Measurements from ENCODE around the gene MEF2A.
"Not testable (repeated sequence)": the region's sequence is repeated elsewhere in the genome, so short reads cannot be mapped to it uniquely, and the experiment has no call there.

Gene MEF2A

DNA sequence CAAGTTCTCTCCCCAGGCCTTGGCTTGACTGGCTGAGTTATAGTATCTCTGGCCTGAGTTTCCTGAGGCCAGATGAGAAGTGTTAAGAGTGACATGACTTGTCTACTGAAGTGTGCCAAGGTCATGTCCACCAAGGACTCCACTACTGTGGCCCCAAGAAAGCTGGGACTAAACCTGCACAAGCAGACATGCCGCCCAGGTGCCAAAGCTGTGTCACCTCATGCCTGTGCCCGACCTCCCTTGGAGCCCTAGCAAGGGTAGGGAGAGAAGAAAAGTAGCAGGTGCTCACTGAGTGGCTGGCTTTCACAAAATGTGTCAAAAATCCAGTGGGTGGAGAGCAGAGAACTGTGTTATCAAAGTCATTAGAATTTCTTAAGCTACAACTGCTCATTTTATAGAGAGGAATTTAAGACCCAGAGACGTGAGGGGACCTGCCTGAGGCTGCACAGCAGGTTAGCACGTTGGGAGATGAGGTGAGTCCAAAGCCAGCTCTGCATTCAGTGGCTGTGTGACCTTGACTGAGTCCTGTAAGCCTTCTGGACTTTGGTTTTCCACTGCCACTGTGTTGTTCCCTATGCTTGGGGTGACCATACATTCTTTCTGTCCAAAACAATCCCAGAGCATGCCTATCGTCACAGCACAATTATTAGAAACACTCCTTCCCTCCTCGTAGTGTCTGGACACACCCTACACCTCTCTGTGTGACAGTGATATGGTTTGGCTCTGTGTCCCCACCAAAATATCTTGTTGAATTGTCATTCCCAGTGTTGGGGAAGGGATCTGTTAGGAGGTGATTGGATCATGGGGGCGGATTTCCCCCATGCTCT lies 172.4 kb downstream of the MEF2A start:
- Histone ChIP-seq H3K4me3 (ENCODE audit: low read length in 2 of 2) (no peak overlapping the region), H3K9me3 (ENCODE audit: control insufficient read depth in 2 of 2, low read length in 2 of 2) (no peaks in the 10 kb centered on the region), H3K36me3 (ENCODE audit: control insufficient read depth in 2 of 2, insufficient read depth in 2 of 2, low read length in 2 of 2) (no peaks in the 10 kb centered on the region), H3K27me3 (ENCODE audit: control insufficient read depth in 1 of 2, insufficient read depth in 2 of 2, low read length in 2 of 2) (no peaks in the 10 kb centered on the region), H3K9ac (ENCODE audit: low read length in 2 of 2) (no peak overlapping the region), H3K27ac (ENCODE audit: low read length) (no peak overlapping the region), H3K4me1 (ENCODE audit: control insufficient read depth, insufficient read depth, low read length) (peaks cover 2% of the 10 kb centered on the region)

- Histone ChIP-seq H3K9me3 (ENCODE audit: control insufficient read depth in 2 of 2, low read length in 2 of 2) (no peaks in the 10 kb centered on the region), H3K27ac (ENCODE audit: low read length) (no peak overlapping the region), H3K27me3 (ENCODE audit: control insufficient read depth in 1 of 2, insufficient read depth in 2 of 2, low read length in 2 of 2) (no peaks in the 10 kb centered on the region), H3K9ac (ENCODE audit: low read length in 2 of 2) (no peak overlapping the region), H3K36me3 (ENCODE audit: control insufficient read depth in 2 of 2, insufficient read depth in 2 of 2, low read length in 2 of 2) (no peaks in the 10 kb centered on the region), H3K4me1 (ENCODE audit: control insufficient read depth, insufficient read depth, low read length) (no peaks in the 10 kb centered on the region), H3K4me3 (ENCODE audit: low read length in 2 of 2) (no peak overlapping the region)
These were observed 176.1 kb downstream of the MEF2A start for GRCh38 chr15:99741835-99742234.

DNA sequence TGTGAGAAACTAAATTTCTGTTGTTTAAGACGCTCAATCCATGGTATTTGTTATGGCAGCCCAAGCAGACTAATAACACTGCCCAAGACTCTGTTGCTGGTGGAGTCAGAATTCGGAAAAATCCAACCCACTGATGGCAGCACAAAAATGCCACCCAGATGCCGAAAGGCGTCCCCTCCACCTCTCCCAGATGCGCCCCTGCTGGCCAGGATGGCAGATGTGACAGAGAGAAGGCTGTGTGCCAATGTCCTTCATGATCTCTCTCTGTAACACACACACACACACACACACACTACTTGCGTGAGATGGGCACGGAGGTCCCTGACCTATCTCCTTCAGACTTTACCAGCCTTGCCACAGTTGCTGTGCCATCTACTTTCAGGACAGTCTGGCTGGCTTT lies 178.4 kb downstream of the MEF2A start:
- H3K4me3 ChIP-seq (ENCODE audit: low read length in 2 of 2), result no peak overlapping the region
- H3K36me3 ChIP-seq (ENCODE audit: control insufficient read depth in 2 of 2, insufficient read depth in 2 of 2, low read length in 2 of 2), result no peaks in the 10 kb centered on the region

GRCh38 chr15:99745370-99746086 lies 179.7 kb downstream of the MEF2A start:
- Histone ChIP-seq H3K4me1 (ENCODE audit: control insufficient read depth, insufficient read depth, low read length) (no peaks in the 10 kb centered on the region), H3K9ac (ENCODE audit: low read length in 2 of 2) (no peak overlapping the region), H3K9me3 (ENCODE audit: control insufficient read depth in 2 of 2, low read length in 2 of 2) (no peaks in the 10 kb centered on the region)

More for the DNA sequence above, 178.4 kb downstream of the MEF2A start:
- H3K27me3 ChIP-seq (ENCODE audit: control insufficient read depth in 1 of 2, insufficient read depth in 2 of 2, low read length in 2 of 2), result no peaks in the 10 kb centered on the region
- H3K27ac ChIP-seq (ENCODE audit: low read length), result no peak overlapping the region
- H3K9me3 ChIP-seq (ENCODE audit: control insufficient read depth in 2 of 2, low read length in 2 of 2), result no peaks in the 10 kb centered on the region
- H3K9ac ChIP-seq (ENCODE audit: low read length in 2 of 2), result no peak overlapping the region
- H3K4me1 ChIP-seq (ENCODE audit: control insufficient read depth, insufficient read depth, low read length), result no peaks in the 10 kb centered on the region

DNA sequence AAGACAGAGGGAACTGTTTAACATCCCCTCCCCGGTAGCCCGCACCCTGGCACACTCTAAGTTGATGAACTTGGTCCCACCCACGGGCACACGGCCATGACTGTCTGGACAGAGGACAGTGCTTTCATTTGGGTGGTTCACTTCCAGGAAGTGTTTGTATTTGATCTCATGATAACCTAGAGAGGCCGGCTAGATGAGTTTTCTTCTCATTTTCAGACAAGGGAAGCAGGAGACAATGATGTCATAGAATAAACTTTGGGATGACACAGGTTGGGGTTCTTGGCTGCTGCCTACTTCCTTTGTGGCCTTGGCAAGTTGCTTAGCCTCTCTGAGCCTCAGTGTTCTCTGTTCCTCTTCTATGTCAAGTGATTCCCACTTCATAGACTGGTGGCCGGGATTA lies 183.6 kb downstream of the MEF2A start:
- H3K9ac ChIP-seq (ENCODE audit: low read length in 2 of 2), result no peak overlapping the region
- no peaks in the 10 kb centered on the region for H3K4me1 ChIP-seq (ENCODE audit: control insufficient read depth, insufficient read depth, low read length)
- no peaks in the 10 kb centered on the region for H3K27me3 ChIP-seq (ENCODE audit: control insufficient read depth in 1 of 2, insufficient read depth in 2 of 2, low read length in 2 of 2)
- H3K4me3 ChIP-seq (ENCODE audit: low read length in 2 of 2), result no peak overlapping the region
- H3K36me3 ChIP-seq (ENCODE audit: control insufficient read depth in 2 of 2, insufficient read depth in 2 of 2, low read length in 2 of 2), result no peaks in the 10 kb centered on the region
- no peak overlapping the region for H3K27ac ChIP-seq (ENCODE audit: low read length)
- H3K9me3 ChIP-seq (ENCODE audit: control insufficient read depth in 2 of 2, low read length in 2 of 2), result no peaks in the 10 kb centered on the region

More at GRCh38 chr15:99745370-99746086, 179.7 kb downstream of the MEF2A start:
- Histone ChIP-seq H3K4me3 (ENCODE audit: low read length in 2 of 2) (no peak overlapping the region), H3K27me3 (ENCODE audit: control insufficient read depth in 1 of 2, insufficient read depth in 2 of 2, low read length in 2 of 2) (no peaks in the 10 kb centered on the region), H3K27ac (ENCODE audit: low read length) (no peak overlapping the region), H3K36me3 (ENCODE audit: control insufficient read depth in 2 of 2, insufficient read depth in 2 of 2, low read length in 2 of 2) (no peaks in the 10 kb centered on the region)

DNA sequence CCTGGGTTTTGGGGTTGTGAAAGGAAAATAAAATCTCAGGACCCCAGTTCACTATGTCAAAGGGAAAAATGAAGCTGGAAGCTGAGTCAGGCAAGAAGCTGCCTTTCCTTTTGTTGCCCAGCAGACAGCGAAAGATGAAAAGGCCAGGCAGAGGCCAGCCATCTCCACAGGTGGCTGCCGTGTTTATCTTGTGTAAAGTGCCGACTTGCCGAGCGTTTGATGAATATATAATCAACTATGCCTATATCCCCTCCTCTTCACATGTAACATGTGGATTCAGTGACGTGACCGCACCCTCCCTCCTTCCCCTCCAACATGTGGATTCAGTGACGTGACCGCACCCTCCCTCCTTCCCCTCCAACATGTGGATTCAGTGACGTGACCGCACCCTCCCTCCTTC lies 184.5 kb downstream of the MEF2A start:
- H3K4me1 ChIP-seq (ENCODE audit: control insufficient read depth, insufficient read depth, low read length); H3K36me3 ChIP-seq (ENCODE audit: control insufficient read depth in 2 of 2, insufficient read depth in 2 of 2, low read length in 2 of 2); H3K9ac ChIP-seq (ENCODE audit: low read length in 2 of 2); H3K27me3 ChIP-seq (ENCODE audit: control insufficient read depth in 1 of 2, insufficient read depth in 2 of 2, low read length in 2 of 2); H3K9me3 ChIP-seq (ENCODE audit: control insufficient read depth in 2 of 2, low read length in 2 of 2); H3K4me3 ChIP-seq (ENCODE audit: low read length in 2 of 2); H3K27ac ChIP-seq (ENCODE audit: low read length): not testable (repeated sequence)

DNA sequence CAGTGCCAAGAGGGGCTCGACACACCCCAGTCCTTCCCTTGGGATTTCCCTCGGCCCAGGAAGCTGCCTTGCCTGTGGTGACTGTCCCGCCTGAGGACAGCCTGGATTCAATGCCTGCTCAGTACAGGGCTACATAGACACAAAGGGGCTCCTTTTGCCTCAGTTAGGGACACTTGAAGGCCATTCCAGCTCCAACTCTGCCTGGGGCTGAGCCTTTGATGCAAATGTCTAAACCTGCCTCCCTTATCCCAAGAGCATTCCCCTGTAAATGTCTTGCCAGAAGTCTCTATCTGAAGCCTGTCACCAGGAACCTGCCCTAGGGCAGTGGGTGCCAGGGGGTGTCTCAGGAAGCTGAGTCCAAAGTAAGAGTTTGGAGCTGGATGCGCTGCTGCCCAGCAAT lies 186.8 kb downstream of the MEF2A start:
- H3K9me3 ChIP-seq (ENCODE audit: control insufficient read depth in 2 of 2, low read length in 2 of 2), result no peaks in the 10 kb centered on the region
- H3K4me1 ChIP-seq (ENCODE audit: control insufficient read depth, insufficient read depth, low read length), result peaks cover 3% of the 10 kb centered on the region
- no peak overlapping the region for H3K9ac ChIP-seq (ENCODE audit: low read length in 2 of 2)
- H3K36me3 ChIP-seq (ENCODE audit: control insufficient read depth in 2 of 2, insufficient read depth in 2 of 2, low read length in 2 of 2), result no peaks in the 10 kb centered on the region
- no peak overlapping the region for H3K27ac ChIP-seq (ENCODE audit: low read length)
- H3K27me3 ChIP-seq (ENCODE audit: control insufficient read depth in 1 of 2, insufficient read depth in 2 of 2, low read length in 2 of 2), result no peaks in the 10 kb centered on the region
- H3K4me3 ChIP-seq (ENCODE audit: low read length in 2 of 2), result no peak overlapping the region

DNA sequence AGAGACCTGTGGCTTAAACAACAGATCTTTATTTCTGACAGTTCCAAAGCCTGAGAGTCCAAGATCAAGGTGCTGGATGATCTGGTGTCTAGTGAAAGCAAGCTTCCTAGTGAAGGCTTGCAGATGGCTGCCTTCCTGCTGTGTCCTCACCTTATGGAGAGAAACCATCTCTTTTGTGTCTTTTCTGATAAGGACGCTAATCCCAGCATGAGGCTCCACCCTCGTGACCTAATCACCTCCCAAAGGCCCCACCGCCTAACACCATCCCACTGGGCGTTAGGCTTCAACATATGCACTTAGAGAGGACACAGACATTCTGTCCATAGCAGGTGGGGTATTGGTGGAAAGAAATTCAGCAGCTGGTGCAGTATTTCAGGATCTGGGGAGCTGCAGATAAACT lies 187.3 kb downstream of the MEF2A start:
- Histone ChIP-seq H3K9ac (ENCODE audit: low read length in 2 of 2) (no peak overlapping the region), H3K9me3 (ENCODE audit: control insufficient read depth in 2 of 2, low read length in 2 of 2) (no peaks in the 10 kb centered on the region), H3K27ac (ENCODE audit: low read length) (no peak overlapping the region), H3K4me3 (ENCODE audit: low read length in 2 of 2) (no peak overlapping the region), H3K27me3 (ENCODE audit: control insufficient read depth in 1 of 2, insufficient read depth in 2 of 2, low read length in 2 of 2) (no peaks in the 10 kb centered on the region), H3K36me3 (ENCODE audit: control insufficient read depth in 2 of 2, insufficient read depth in 2 of 2, low read length in 2 of 2) (no peaks in the 10 kb centered on the region), H3K4me1 (ENCODE audit: control insufficient read depth, insufficient read depth, low read length) (peaks cover 3% of the 10 kb centered on the region)

DNA sequence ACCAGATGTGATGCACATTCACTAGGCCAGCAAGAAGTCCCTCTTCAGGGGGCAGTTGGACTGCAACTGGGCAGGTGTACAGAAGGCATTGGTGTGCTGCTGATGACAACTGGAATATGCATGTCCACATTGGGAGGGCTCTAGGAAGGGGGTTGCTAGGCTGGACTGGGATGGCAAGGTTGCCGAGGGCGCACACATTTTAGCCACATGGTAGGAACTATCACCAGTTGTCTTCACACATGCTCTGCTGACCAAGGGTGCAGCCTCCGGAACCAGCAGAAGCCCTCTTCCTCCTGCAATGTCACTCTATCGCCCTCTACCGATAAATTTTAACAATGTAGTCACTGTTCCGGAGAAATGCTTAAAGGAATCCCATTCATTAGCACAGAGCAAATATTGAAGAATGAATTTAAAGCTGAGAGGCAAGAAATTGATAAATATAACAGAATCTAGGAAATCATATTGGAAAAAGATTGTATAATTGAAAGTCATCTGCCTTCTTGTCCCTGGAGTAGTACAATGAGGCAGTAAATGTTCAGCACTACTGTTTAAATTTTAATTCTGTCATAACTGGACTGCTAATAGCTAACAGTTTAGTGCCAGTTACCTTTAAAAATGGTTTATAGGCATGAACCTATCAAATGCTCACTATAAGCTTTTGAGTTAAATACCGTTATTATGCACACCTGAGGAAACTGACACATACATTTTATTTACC lies 190.1 kb downstream of the MEF2A start:
- Histone ChIP-seq H3K4me1 (ENCODE audit: control insufficient read depth, insufficient read depth, low read length) (peaks cover 3% of the 10 kb centered on the region), H3K4me3 (ENCODE audit: low read length in 2 of 2) (no peak overlapping the region), H3K27ac (ENCODE audit: low read length) (no peak overlapping the region), H3K36me3 (ENCODE audit: control insufficient read depth in 2 of 2, insufficient read depth in 2 of 2, low read length in 2 of 2) (no peaks in the 10 kb centered on the region), H3K9me3 (ENCODE audit: control insufficient read depth in 2 of 2, low read length in 2 of 2) (no peaks in the 10 kb centered on the region), H3K27me3 (ENCODE audit: control insufficient read depth in 1 of 2, insufficient read depth in 2 of 2, low read length in 2 of 2) (no peaks in the 10 kb centered on the region), H3K9ac (ENCODE audit: low read length in 2 of 2) (no peak overlapping the region)

GRCh38 chr15:99762288-99762687 lies 196.5 kb downstream of the MEF2A start:
- Histone ChIP-seq H3K9me3 (ENCODE audit: control insufficient read depth in 2 of 2, low read length in 2 of 2) (no peaks in the 10 kb centered on the region), H3K27me3 (ENCODE audit: control insufficient read depth in 1 of 2, insufficient read depth in 2 of 2, low read length in 2 of 2) (no peaks in the 10 kb centered on the region), H3K36me3 (ENCODE audit: control insufficient read depth in 2 of 2, insufficient read depth in 2 of 2, low read length in 2 of 2) (no peaks in the 10 kb centered on the region), H3K4me1 (ENCODE audit: control insufficient read depth, insufficient read depth, low read length) (no peaks in the 10 kb centered on the region), H3K4me3 (ENCODE audit: low read length in 2 of 2) (no peak overlapping the region), H3K27ac (ENCODE audit: low read length) (no peak overlapping the region), H3K9ac (ENCODE audit: low read length in 2 of 2) (no peak overlapping the region)

Measured in stomach smooth muscle (tissue), 2 donors.